GM19467 (cell line): ENCODE results near the gene PACS2.

Source experiments
- ATAC-seq: cut with Tn5 transposase; IDR thresholded peaks from one replicate; pipeline ENCODE4 v1.9.1; 2021; ENCODE audit warnings: mild to moderate bottlenecking, moderate library complexity; ENCODE audit not compliant: unreplicated experiment

PACS2 gene

DNA sequence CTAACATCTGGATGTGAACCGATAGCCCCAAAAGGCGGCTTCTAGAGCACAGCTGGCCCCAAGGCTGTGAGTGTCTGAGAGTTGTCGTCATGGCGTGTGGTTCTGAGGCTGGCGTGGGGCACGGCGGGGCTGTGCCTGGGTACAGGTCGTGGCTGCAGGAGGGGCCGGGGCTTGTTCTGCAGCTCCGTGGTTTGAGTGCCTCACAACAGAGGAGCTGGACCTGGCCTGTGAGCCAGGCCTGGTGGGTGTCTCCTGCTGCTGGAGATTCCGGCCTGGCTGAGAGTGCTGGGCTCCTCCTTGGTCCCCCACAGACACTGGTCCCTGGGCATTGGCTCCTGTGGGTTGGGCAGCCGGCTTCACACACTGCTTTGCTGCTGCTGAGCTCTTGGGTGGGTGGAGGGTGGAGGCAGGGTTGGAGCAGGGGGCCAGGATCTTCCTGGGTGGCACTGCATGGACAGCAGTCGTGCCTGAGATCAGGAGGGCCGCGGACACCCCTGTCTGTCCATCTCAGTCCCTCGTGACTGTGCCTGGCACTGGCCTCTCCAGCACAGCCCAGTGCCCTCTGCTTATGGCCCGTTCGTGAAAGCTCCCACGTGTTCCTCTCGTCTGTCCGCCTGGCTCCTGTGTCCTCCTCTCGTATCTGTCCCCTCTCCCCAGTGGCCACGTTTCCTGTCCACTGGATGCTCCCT, 52.0 kb downstream of the PACS2 start:
- ATAC-seq = no peak

- no peak for ATAC-seq
Observed at GRCh38 chr14:105367116-105368031, 52.8 kb downstream of the PACS2 start.

- ATAC-seq = no peak
Observed at GRCh38 chr14:105368032-105368417, 53.5 kb downstream of the PACS2 start.

DNA sequence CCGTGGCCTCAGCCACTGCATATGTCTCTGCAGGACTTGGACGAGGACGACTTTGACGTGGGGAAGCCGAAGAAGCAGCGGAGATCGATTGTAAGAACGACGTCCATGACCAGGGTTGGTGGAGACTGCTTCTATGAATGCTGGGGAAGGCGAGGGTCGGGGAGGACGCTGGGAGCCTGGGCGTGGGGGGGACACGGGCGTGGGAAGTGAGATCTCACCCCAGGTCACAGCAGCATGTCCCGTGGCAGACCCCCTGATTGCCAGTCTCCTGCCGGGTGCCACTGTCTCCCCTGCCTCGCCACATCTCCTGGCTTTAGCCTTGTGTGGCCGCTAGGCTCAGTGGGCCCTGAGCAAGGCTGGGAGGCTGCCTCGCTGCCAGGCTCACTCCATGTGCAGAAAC, 53.9 kb downstream of the PACS2 start:
- no peak for ATAC-seq

DNA sequence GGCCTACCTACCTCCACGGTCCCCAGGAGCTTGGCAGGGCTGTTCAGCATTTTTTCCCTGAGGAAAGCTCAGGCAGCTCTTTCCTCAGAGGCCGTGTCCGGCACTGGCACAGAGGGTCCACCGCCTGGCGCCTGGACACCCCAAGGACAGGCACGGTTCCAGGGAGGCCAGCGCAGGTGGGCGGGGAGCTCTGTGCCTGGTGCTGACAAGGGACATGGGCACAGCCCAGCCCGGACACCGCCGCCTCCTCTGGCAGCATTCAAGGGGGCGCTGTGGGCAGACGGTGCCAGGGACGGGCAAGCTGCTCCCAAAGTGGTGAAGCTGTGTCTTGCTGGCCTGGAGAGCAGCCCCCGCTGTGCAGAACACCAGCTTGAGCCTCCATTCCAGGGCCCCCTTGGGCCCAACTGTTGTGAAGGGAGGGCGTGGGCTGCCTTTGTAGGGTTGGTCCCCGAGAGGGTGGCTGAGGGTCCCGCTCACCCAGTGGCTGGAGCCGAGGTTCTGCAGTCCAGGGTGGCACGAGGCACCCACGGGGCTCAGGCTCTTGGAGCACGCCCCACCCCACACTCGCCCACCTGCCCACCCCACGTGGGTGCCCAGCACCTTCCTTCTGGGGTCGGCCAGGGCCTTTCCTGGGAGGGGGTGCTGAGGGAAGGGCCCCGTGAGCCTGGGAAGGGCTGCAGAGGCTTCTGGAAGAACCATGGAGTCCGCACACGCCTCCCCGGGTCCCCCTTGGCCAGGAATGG, 54.5 kb downstream of the PACS2 start:
- no peak for ATAC-seq

GRCh38 chr14:105369653-105370040, 55.1 kb downstream of the PACS2 start:
- ATAC-seq = no peak

DNA sequence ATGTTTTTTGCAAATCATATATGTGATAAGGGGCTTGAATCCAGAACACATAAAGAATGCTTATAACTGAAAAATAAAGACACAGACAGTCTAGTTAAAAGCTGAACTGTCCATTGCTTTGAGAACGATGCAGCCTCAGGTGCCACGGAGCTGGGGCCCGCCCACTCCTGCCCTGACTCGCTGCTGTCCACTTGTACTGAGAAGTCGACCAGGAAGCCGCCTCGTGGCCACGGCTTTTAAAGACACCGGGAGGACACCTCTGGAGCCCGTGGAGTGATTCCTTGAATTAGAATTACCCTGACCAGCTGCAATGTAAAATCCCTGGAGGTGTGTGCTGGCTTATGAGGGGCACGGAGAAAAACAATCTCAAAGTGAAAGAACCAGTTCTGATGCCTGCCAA, 59.8 kb downstream of the PACS2 start:
- ATAC-seq = no peak

DNA sequence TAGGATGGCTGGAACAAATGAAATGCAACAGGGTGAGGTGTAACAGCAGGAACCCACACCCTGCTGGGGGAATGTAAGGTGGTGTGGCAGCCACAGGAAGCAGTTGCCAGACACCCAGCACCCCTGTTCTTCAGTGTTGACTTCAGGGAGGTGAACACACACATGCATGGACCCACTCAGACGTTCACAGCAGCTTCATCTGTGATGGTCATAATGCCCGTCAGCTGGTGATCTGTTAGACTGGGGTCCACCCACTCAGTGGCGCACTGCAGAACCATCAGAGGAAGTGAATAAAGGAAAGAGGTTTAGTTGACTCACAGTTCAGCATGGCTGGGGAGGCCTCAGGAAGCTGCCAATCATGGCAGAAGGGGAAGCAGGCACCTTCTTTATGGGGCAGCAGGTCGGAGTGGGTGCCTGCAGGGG, 61.1 kb downstream of the PACS2 start:
- ATAC-seq = no peak

DNA sequence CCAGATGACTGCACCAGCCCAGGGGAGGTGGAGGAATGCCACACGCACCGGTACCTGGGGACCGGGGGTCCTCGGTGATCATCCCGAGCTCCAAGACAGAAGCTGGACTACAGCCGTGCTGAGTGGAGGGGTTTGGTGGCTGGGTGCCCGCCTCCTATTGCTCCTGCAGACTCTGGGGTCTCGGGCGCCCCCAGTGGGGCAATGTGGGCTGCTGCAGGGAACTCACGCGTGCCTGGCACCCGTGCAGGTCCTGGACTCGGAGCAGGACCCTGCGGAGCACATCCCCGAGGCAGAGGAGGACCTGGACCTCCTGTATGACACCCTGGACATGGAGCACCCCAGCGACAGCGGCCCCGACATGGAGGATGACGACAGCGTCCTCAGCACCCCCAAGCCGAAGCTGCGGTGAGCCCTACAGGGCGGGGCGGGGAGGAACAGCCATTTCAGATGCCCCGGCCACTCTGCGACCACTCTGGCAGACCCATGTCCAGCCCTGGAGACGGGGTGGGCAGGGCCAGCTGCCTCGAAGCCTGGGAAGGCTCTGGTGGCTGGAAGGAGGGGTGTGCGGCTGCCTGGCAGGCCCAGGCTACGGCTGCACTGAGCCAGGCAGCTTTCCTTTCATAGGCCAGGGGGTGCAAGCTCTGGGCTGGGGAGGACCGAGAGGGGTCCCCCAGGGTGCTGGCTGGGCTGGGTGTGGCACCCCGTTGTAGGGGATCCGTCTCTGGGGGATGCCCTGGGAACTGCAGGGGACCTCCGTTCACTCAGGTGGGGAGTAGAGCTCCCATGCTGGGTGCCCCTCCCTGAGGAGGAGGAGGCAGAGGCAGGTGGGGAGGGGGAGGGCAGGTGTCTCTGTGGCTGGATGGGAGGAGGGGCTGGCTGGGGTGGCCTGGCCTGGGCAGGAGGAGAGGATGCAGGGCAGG, 62.2 kb downstream of the PACS2 start:
- no peak for ATAC-seq

DNA sequence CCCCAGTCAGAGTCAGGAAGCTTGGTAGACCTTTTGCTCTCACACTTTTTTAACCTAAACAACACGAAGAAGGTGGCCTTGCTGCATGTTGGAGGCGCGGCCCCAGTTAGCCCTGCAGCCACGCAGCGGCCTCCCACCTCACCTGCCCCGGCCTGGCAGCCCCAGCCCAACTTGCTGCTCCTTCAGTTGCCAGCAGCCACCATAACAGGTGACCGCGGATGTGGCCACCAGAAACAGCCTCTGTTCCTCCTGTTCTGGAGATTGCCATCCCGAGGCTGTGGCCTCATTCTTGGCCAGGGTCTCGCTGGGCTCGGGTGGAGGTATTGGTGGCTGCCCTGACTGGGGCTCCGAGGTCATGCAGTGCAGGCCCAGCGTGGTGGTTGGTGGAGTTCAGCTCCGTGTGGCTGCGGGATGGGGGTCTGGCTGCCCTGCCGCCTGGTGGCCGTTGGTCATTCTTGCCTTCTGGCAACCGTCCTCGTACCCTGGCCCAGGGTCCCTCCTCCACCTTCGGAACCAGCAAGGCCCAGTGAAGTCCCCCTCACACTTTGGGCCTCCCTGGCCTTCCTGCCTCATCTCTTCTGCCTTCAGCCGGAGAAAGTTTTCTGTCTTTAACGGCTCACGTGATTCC, 63.1 kb downstream of the PACS2 start:
- ATAC-seq = no peak

DNA sequence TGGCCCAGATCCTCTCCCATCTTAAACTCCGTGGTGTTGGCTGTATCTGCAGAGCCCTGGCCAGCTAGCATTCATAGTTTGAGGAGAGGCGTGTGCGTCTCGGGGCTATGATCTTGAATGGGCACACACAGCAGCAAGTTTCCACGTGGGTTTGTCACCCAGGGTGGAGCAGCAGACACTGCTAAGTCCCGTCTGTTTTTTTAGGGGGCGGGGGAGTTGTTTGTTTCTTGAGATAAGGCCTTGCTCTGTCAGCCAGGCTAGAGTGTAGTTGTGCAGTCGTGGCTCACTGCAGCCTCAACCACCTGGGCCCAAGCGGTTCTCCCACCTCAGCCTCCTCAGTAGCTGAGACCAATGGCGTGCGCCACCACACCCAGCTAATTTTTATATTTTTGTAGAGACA, 63.7 kb downstream of the PACS2 start:
- no peak for ATAC-seq

DNA sequence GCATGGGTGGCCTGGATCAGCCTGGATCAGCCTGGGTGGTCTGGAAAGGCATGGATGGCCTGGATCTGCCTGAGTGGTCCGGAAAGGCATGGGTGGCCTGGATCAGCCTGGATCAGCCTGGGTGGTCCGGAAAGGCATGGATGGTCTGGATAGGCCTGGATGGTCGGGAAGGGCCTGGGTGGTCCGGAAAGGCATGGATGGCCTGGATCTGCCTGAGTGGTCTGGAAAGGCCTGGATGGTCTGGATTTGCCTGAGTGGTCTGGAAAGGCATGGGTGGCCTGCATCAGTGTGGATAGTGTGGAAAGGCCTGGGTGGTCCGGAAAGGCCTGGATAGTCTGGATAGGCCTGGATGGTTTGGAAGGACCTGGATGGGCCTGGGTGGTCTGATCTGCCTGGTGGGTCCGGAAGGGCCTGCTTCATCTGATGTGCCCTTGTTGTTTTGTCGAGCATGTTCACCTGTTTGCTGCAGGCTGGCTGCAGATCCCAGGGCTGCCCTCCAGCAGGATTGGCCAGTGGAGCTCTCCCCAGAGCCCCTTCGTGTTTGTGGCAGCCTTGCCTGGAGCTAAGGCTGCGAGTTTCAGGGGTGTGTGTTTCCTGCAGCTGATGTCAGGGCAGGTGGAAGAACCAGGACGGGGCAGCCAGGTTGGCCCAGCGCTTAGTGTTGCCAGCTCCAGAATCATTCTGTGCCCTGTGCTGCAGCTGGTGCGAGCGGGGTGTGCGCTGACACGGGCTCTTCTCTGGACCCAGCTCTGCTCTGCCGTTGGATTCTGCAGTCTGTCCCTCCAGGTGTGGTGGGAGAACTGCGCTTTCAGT, 64.5 kb downstream of the PACS2 start:
- no peak for ATAC-seq

DNA sequence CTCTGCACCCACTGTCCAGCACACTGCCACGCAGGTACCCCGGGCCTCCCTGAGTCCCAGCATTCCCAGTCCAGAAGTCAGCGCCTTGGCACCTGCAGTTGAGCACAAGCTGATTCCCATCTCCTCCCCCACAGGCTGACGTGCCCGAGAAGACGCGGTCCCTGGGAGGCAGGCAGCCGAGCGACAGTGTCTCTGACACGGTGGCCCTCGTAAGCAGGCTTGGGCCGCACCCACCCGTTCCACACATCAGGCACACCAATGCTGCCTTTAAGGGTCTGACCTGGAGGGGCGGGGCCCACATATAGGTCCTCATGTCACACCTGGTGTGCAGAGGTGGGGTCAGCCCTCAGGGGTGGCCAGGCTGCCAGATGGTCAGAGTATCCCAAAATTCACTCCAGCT, 65.4 kb downstream of the PACS2 start:
- ATAC-seq = no peak

GRCh38 chr14:105380756-105381155, 66.2 kb downstream of the PACS2 start:
- no peak for ATAC-seq

DNA sequence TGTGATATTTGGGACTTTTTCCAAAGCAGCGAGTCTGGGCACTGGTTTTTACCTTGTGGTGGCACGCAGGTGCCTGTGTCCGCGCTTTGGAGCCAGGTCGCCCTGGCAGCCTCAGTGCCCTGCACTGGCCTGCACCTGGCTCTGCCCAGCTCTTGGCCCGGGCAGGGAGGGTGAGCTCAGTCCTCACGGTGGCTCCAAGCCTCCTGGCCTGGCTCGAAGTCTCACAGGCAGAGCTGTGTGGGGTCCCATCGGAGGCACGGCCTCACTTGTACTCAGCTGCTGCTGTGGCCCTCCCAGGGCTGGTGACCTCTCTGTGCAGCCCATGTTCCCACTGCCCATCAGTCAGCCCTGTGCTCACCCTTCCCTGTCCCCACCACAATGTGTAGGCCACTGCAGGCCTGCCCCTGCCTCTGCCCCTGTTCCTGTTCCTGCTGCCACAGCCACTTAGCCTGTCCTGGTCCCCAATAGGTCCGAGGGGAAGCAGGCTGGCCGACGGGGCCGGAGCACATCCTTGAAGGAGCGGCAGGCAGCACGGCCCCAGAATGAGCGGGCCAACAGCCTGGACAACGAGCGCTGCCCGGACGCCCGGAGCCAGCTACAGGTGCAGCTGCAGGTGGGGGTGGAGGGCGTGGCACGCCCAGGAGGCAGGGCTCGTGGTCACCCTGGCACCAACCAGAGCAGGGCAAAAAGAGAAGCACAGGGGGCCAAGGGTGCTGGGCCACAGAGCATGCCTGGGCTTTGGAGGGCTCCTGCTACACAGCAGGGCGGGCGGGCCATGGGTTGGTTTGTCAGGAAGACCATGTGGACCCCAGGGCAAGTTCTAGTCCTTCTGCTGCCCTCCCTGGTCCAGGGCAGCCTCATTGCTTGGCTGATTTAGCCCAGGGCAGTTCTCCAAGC, 67.1 kb downstream of the PACS2 start:
- no peak for ATAC-seq

DNA sequence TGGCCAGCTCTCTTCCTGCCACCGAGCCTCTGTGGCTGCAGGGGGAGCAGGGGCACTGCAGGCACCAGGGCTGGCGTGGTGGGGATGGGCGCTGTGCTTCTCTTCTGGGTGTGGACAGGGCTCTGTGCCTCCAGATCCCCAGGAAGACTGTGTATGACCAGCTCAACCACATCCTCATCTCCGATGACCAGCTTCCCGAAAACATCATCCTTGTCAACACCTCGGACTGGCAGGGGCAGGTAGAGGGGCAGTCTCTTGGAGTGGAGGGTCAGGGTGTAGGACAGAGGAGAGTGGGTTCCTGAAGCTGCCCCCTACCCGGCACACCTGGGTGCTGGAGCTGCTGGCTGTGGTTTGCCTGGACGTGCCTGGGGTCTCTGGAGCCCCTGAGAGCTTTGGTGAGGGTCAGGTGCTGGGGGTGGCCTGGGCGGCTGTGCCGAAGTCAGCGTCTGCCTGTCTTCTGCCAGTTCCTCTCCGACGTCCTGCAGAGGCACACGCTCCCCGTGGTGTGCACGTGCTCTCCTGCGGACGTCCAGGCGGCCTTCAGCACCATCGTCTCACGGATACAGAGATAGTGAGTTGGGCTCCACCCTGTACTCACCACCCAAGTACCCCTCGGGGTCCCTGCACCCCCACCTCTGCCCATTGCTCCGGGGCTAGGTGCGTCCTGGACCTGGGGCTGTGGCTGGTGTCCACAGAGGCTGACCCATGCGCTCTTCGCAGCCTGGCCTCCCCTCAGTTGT, 68.0 kb downstream of the PACS2 start:
- no peak for ATAC-seq

- no peak for ATAC-seq
Observed at GRCh38 chr14:105383083-105383730, 68.7 kb downstream of the PACS2 start.
